ENCODE results near the gene MYZAP. TPM values are rescaled to one million over a fixed set of nuclear protein-coding genes. Genes with fewer than 3 reads are reported as not detected.
A peak's percentile ranks its signal among the peaks of the same experiment; 100 is the strongest.

MYZAP gene
- total and polyA plus RNA-seq, 11 donors: 280 to 1,065 (median 610) TPM

GRCh38 chr15:57619746-57620145 lies 28.0 kb downstream of the MYZAP start:
- TF ChIP-seq CTCF (IDR thresholded peaks at IDR 0.05) (peak in 2 of 12 donors; percentile 16 to 25), POLR2A (IDR thresholded peaks at IDR 0.05) (no peak)
- peak overlapping the region in 10 of 12 donors; percentile 3 to 62 (median 38) for H3K27ac ChIP-seq
- DNase-seq (no peak), ATAC-seq (peak; percentile 34 to 77 (median 66))
- 52 to 60% (median 58%) methylated on average over 3 of the region's 3 CpGs for WGBS, 4 donors
- H3K36me3 ChIP-seq: peaks cover 0 to 66% (median 22%) of the 10 kb centered on the region in 9 donors
- no peak overlapping the region for H3K4me3 ChIP-seq
- intact Hi-C loops (cut with DNase I): loop anchor here in 1 of 10 donors (10.0 kb wide), 1 partner anchor 55 kb away; no protein-coding TSS in a partner anchor
- no peaks in the 10 kb centered on the region for H3K27me3 ChIP-seq
- H3K9me3 ChIP-seq: no peaks in the 10 kb centered on the region
- H3K4me1 ChIP-seq: peaks cover 0 to 82% (median 41%) of the 10 kb centered on the region in 12 donors

GRCh38 chr15:57624730-57625129 lies 33.0 kb downstream of the MYZAP start:
- peak overlapping the region in 5 of 12 donors; percentile 9 to 58 (median 36) for H3K27ac ChIP-seq
- intact Hi-C loops (cut with DNase I): no loop called here
- no peak overlapping the region for H3K4me3 ChIP-seq
- no peaks in the 10 kb centered on the region for H3K9me3 ChIP-seq
- DNase-seq: no peak
- H3K27me3 ChIP-seq: no peaks in the 10 kb centered on the region
- no peak for TF ChIP-seq POLR2A (IDR thresholded peaks at IDR 0.05)
- no peak for TF ChIP-seq CTCF (IDR thresholded peaks at IDR 0.05)
- ATAC-seq: peak in 3 of 4 donors; percentile 24 to 59 (median 59)
- WGBS, 4 donors: 63 to 75% (median 69%) methylated on average over 4 of the region's 4 CpGs
- H3K4me1 ChIP-seq: peaks cover 3 to 55% (median 26%) of the 10 kb centered on the region in 12 donors
- H3K36me3 ChIP-seq: peaks cover 0 to 85% (median 21%) of the 10 kb centered on the region in 9 donors

GRCh38 chr15:57625703-57626448 lies 34.2 kb downstream of the MYZAP start:
- H3K9me3 ChIP-seq: no peaks in the 10 kb centered on the region
- DNase-seq (no peak), ATAC-seq (peak in 1 of 4 donors; percentile 12)
- intact Hi-C loops (cut with DNase I): no loop called here
- peaks cover 0 to 88% (median 27%) of the 10 kb centered on the region in 9 donors for H3K36me3 ChIP-seq
- H3K27ac ChIP-seq: peak overlapping the region in 11 of 12 donors; percentile 29 to 74 (median 63)
- H3K4me1 ChIP-seq: peaks cover 3 to 56% (median 19%) of the 10 kb centered on the region in 12 donors
- WGBS, 4 donors: 49 to 61% (median 57%) methylated on average over 10 of the region's 10 CpGs
- no peak for TF ChIP-seq CTCF (IDR thresholded peaks at IDR 0.05)
- no peak for TF ChIP-seq POLR2A (IDR thresholded peaks at IDR 0.05)
- no peak overlapping the region for H3K4me3 ChIP-seq
- no peaks in the 10 kb centered on the region for H3K27me3 ChIP-seq

GRCh38 chr15:57626713-57627440 lies 35.2 kb downstream of the MYZAP start:
- H3K4me1 ChIP-seq: peaks cover 3 to 63% (median 27%) of the 10 kb centered on the region in 12 donors
- peaks cover 0 to 89% (median 29%) of the 10 kb centered on the region in 9 donors for H3K36me3 ChIP-seq
- ATAC-seq (peak in 3 of 4 donors; percentile 35 to 47 (median 37)), DNase-seq (peak in 4 of 5 donors; percentile 43 to 54 (median 46))
- no peak overlapping the region for H3K4me3 ChIP-seq
- no peaks in the 10 kb centered on the region for H3K27me3 ChIP-seq
- intact Hi-C loops (cut with DNase I): no loop called here
- TF ChIP-seq POLR2A (IDR thresholded peaks at IDR 0.05) (no peak), CTCF (IDR thresholded peaks at IDR 0.05) (no peak)
- peak overlapping the region; percentile 20 to 74 (median 62) for H3K27ac ChIP-seq
- WGBS, 4 donors: 17 to 24% (median 21%) methylated on average over 8 of the region's 8 CpGs
- H3K9me3 ChIP-seq: no peaks in the 10 kb centered on the region

Data from heart left ventricle (tissue), 16 donors.